HG03196 (cell line): ENCODE data around the gene CCDC50.

Source experiments
- ATAC-seq: cut with Tn5 transposase; IDR thresholded peaks from one replicate; pipeline ENCODE4 v1.9.1; 2021; ENCODE audit not compliant: unreplicated experiment

CCDC50 gene

GRCh38 chr3:191376516-191377141 lies 47.4 kb downstream of the CCDC50 start:
- no peak for ATAC-seq

- ATAC-seq: no peak
Observed at GRCh38 chr3:191378142-191378812, 49.1 kb downstream of the CCDC50 start.

- ATAC-seq: no peak
Observed at GRCh38 chr3:191379446-191379845, 50.3 kb downstream of the CCDC50 start.

- no peak for ATAC-seq
Observed at GRCh38 chr3:191380001-191380400, 50.8 kb downstream of the CCDC50 start.

GRCh38 chr3:191381303-191381702 lies 52.1 kb downstream of the CCDC50 start:
- ATAC-seq: no peak

- no peak for ATAC-seq
Observed at GRCh38 chr3:191382661-191383060, 53.5 kb downstream of the CCDC50 start.

GRCh38 chr3:191383124-191383523 lies 53.9 kb downstream of the CCDC50 start:
- ATAC-seq: no peak

GRCh38 chr3:191385101-191385500 lies 55.9 kb downstream of the CCDC50 start:
- no peak for ATAC-seq

- ATAC-seq: no peak
Observed at GRCh38 chr3:191387441-191388077, 58.4 kb downstream of the CCDC50 start.

- ATAC-seq: no peak
Observed at GRCh38 chr3:191388823-191389222, 59.6 kb downstream of the CCDC50 start.

- no peak for ATAC-seq
Observed at GRCh38 chr3:191390580-191390979, 61.4 kb downstream of the CCDC50 start.

- no peak for ATAC-seq
Observed at GRCh38 chr3:191391861-191392808, 62.9 kb downstream of the CCDC50 start.

GRCh38 chr3:191393146-191393545 lies 64.0 kb downstream of the CCDC50 start:
- no peak for ATAC-seq

GRCh38 chr3:191397771-191398170 lies 68.6 kb downstream of the CCDC50 start:
- ATAC-seq: no peak

GRCh38 chr3:191398607-191399006 lies 69.4 kb downstream of the CCDC50 start:
- ATAC-seq: no peak

- no peak for ATAC-seq
Observed at GRCh38 chr3:191399918-191400317, 70.7 kb downstream of the CCDC50 start.

GRCh38 chr3:191401775-191402357 lies 72.7 kb downstream of the CCDC50 start:
- ATAC-seq: no peak

- no peak for ATAC-seq
Observed at GRCh38 chr3:191409791-191410359, 80.7 kb downstream of the CCDC50 start.

GRCh38 chr3:191412759-191413158 lies 83.6 kb downstream of the CCDC50 start:
- ATAC-seq: no peak

- no peak for ATAC-seq
Observed at GRCh38 chr3:191414286-191414685, 85.1 kb downstream of the CCDC50 start.

- no peak for ATAC-seq
Observed at GRCh38 chr3:191414732-191415131, 85.5 kb downstream of the CCDC50 start.
